ENCODE data around the gene MYL6. TPM values are rescaled to one million over a fixed set of nuclear protein-coding genes. Genes with fewer than 3 reads are reported as not detected.

MYL6 gene
- total and polyA plus RNA-seq, 9 of the 15 experiments (the other 6 are each of a cell fraction or from before 2014, with no cell fraction given): 557 to 1,664 (median 958) TPM

- TF ChIP-seq E2F6 (IDR thresholded peaks at IDR 0.05; ENCODE audit: borderline replicate concordance in 1 of 2, extremely low read depth in 1 of 2, insufficient read depth in 1 of 2, insufficient read length in 1 of 2, low read depth in 1 of 2, low read length in 1 of 2, poor library complexity in 1 of 2, severe bottlenecking in 1 of 2) (peak; percentile 80 to 83), TGIF2 (CRISPR knock-in tag; IDR thresholded peaks at IDR 0.05) (peak; percentile 53; the same call in 1 of the 2 replicates), PML (IDR thresholded peaks at IDR 0.05; ENCODE audit: low read length) (peak; percentile 87), STAG1 (CRISPR knock-in tag; IDR thresholded peaks at IDR 0.05; ENCODE audit: borderline replicate concordance) (peak; percentile 47), THRAP3 (IDR thresholded peaks at IDR 0.05; ENCODE audit: borderline replicate concordance) (peak; percentile 100), NRF1 (conservative IDR thresholded peaks at IDR 0.05 in 1 of 2, IDR thresholded peaks at IDR 0.05 in 1 of 2) (peak; percentile 58 to 70), ELK3 (CRISPR knock-in tag; IDR thresholded peaks at IDR 0.05) (0 out of 2 replicates have a peak, but pooled peaks have one; percentile 15), MEF2A (IDR thresholded peaks at IDR 0.05; ENCODE audit: control insufficient read depth, low read depth, low read length) (no peak), MCM5 (IDR thresholded peaks at IDR 0.05; ENCODE audit: low read depth) (no peak), ZC3H4 (CRISPR knock-in tag; IDR thresholded peaks at IDR 0.05; ENCODE audit: borderline replicate concordance) (peak; percentile 64; the same call in 1 of the 2 replicates), TARDBP (IDR thresholded peaks at IDR 0.05) (peak; percentile 76; the same call in 1 of the 2 replicates), FOXO4 (CRISPR knock-in tag; IDR thresholded peaks at IDR 0.05) (peak; percentile 55; the same call in 1 of the 2 replicates), RFX1 (IDR thresholded peaks at IDR 0.05) (peak; percentile 99), CTCFL (IDR thresholded peaks at IDR 0.05; ENCODE audit: borderline replicate concordance, insufficient read depth, low read depth, low read length, poor library complexity, severe bottlenecking) (peak; percentile 93), ZSCAN32 (CRISPR knock-in tag; IDR thresholded peaks at IDR 0.05) (peak; percentile 39; the same call in 1 of the 2 replicates)
- TF ChIP-seq, protein P1, sequence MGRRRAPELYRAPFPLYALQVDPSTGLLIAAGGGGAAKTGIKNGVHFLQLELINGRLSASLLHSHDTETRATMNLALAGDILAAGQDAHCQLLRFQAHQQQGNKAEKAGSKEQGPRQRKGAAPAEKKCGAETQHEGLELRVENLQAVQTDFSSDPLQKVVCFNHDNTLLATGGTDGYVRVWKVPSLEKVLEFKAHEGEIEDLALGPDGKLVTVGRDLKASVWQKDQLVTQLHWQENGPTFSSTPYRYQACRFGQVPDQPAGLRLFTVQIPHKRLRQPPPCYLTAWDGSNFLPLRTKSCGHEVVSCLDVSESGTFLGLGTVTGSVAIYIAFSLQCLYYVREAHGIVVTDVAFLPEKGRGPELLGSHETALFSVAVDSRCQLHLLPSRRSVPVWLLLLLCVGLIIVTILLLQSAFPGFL (CRISPR knock-in tag; IDR thresholded peaks at IDR 0.05): peak; percentile 94; the same call in 1 of the 2 replicates
- TF ChIP-seq, protein P2, sequence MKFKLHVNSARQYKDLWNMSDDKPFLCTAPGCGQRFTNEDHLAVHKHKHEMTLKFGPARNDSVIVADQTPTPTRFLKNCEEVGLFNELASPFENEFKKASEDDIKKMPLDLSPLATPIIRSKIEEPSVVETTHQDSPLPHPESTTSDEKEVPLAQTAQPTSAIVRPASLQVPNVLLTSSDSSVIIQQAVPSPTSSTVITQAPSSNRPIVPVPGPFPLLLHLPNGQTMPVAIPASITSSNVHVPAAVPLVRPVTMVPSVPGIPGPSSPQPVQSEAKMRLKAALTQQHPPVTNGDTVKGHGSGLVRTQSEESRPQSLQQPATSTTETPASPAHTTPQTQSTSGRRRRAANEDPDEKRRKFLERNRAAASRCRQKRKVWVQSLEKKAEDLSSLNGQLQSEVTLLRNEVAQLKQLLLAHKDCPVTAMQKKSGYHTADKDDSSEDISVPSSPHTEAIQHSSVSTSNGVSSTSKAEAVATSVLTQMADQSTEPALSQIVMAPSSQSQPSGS (CRISPR knock-in tag; IDR thresholded peaks at IDR 0.05): no peak
Observed at GRCh38 chr12:56117778-56118687, 40.1 kb upstream of the MYL6 start, which contains the start of gene ZC3H10 (continued).

All from K562 (cell line).